GM21717 (cell line): Measurements from ENCODE around the gene PADI3.

Experiments used
- ATAC-seq: cut with Tn5 transposase; IDR thresholded peaks from one replicate; pipeline ENCODE4 v1.9.1; 2021; ENCODE audit warnings: mild to moderate bottlenecking, moderate library complexity; ENCODE audit not compliant: unreplicated experiment

The PADI3 gene

GRCh38 chr1:17248781-17249180 lies at the start of gene PADI3:
PADI3 (plus strand) TSS chr1:17249098; CDS start chr1:17249138, 40 bp downstream.
- no peak for ATAC-seq

GRCh38 chr1:17199267-17200044 lies 49.4 kb upstream of the PADI3 start:
- ATAC-seq = no peak

- no peak for ATAC-seq
These were observed 48.7 kb upstream of the PADI3 start for GRCh38 chr1:17200246-17200645.

GRCh38 chr1:17200756-17201155 lies 48.1 kb upstream of the PADI3 start:
- no peak for ATAC-seq

- ATAC-seq = no peak
These were observed 47.5 kb upstream of the PADI3 start for GRCh38 chr1:17201201-17202021.

GRCh38 chr1:17204546-17205440 lies 44.1 kb upstream of the PADI3 start, which contains the start of gene PADI1:
PADI1 (plus strand) TSS chr1:17205128; CDS start chr1:17205218, 90 bp downstream.
- ATAC-seq = no peak

- no peak for ATAC-seq
These were observed 43.2 kb upstream of the PADI3 start for GRCh38 chr1:17205652-17206051.

- no peak for ATAC-seq
These were observed 42.7 kb upstream of the PADI3 start for GRCh38 chr1:17206196-17206595.

- no peak for ATAC-seq
These were observed 41.9 kb upstream of the PADI3 start for GRCh38 chr1:17207046-17207445.

- no peak for ATAC-seq
These were observed 41.4 kb upstream of the PADI3 start for GRCh38 chr1:17207540-17207939.

- ATAC-seq = no peak
These were observed 40.9 kb upstream of the PADI3 start for GRCh38 chr1:17207966-17208418.

- ATAC-seq = no peak
These were observed 40.4 kb upstream of the PADI3 start for GRCh38 chr1:17208546-17208945.

GRCh38 chr1:17209430-17209829 lies 39.5 kb upstream of the PADI3 start:
- no peak for ATAC-seq

GRCh38 chr1:17210176-17210575 lies 38.7 kb upstream of the PADI3 start:
- ATAC-seq = no peak

GRCh38 chr1:17211377-17211776 lies 37.5 kb upstream of the PADI3 start:
- no peak for ATAC-seq

- no peak for ATAC-seq
These were observed 36.9 kb upstream of the PADI3 start for GRCh38 chr1:17212009-17212408.

GRCh38 chr1:17212487-17213121 lies 36.3 kb upstream of the PADI3 start:
- no peak for ATAC-seq

GRCh38 chr1:17213148-17213781 lies 35.6 kb upstream of the PADI3 start:
- ATAC-seq = no peak

- no peak for ATAC-seq
These were observed 35.1 kb upstream of the PADI3 start for GRCh38 chr1:17213782-17214148.
